K562 (cell line): Measurements from ENCODE around the gene DHDH. TPM values are rescaled to one million over a fixed set of nuclear protein-coding genes. Genes with fewer than 3 reads are reported as not detected.

Experiments used
- ATAC-seq: fragments of 200-7000 bp; cut with Tn5 transposase; 3 replicates; pipeline ENCODE4 v1.9.1; 2020; ENCODE audit warnings: moderate library complexity
- BruUV-seq: library from RNA; stranded (reverse); fragments of 400-500 nt; replicated peaks from 2 replicates; lab custom pipeline; 2021; lab: Mats Ljungman, UMichigan
- CTCF ChIA-PET: fragments of 300-600 bp; formaldehyde crosslinking; extraction: SDS; loops from one replicate; lab custom pipeline; 2021; ENCODE audit warnings: low intra/inter-chr PET ratio; lab: Yijun Ruan, JAX
- POLR2A ChIA-PET: fragments of 300-600, 350-650 bp; sonication (Branson Sonifier 250); formaldehyde crosslinking; extraction: SDS; loops from one replicate; lab custom pipeline; 2021; ENCODE audit warnings: antibody characterized with exemption, inconsistent platforms; lab: Yijun Ruan, JAX
- DNase-seq, 4 experiments: peaks; one replicate each; pipeline versions ENCODE4 v3.0.0 to v3.0.0-alpha.2; 2011 to 2018; ENCODE audit warnings: low spot score in 3 of 4, mixed read lengths in 3 of 4; ENCODE audit errors: extremely low read depth in 1 of 4
- FAIRE-seq: peaks from 2 replicates; lab custom pipeline; 2011; peaks lifted over from hg19 to GRCh38; lab: Jason Lieb, UNC
- H2AFZ ChIP-seq: 2 replicates; pipeline ENCODE4 v1.6.0; 2011; ENCODE audit warnings: low read depth, low read length, control low read depth, inconsistent platforms
- H3K27ac ChIP-seq: fragments of 200-600 bp; 3 replicates; pipeline ENCODE4 v1.8.0; 2011; ENCODE audit warnings: low read depth, mild to moderate bottlenecking, control low read depth, inconsistent platforms, low read length, moderate library complexity, mixed read lengths; ENCODE audit errors: extremely low read depth
- H3K27me3 ChIP-seq, 2 experiments: fragments of 300-600 bp in 1 of 2; 2 replicates in 1 of 2; 3 replicates in 1 of 2; pipeline versions ENCODE4 v1.6.0 to v1.8.0; 2011; ENCODE audit warnings: inconsistent platforms in 2 of 2, low read length in 2 of 2, mild to moderate bottlenecking in 1 of 2, mixed read lengths in 1 of 2, moderate library complexity in 1 of 2; ENCODE audit not compliant: control insufficient read depth in 2 of 2, insufficient read depth in 2 of 2
- H3K36me3 ChIP-seq: fragments of 300-600 bp; 3 replicates; pipeline ENCODE4 v1.8.0; 2011; ENCODE audit warnings: mild to moderate bottlenecking, low read length, inconsistent platforms; ENCODE audit not compliant: control insufficient read depth, insufficient read depth
- H3K4me1 ChIP-seq, 2 experiments: fragments of 200-600 bp in 1 of 2; replicated peaks in 1 of 2; 2 replicates in 1 of 2; 3 replicates in 1 of 2; pipeline versions ENCODE4 v1.5.1 to v1.8.0; 2011; ENCODE audit warnings: inconsistent platforms in 2 of 2, low read length in 2 of 2, mild to moderate bottlenecking in 1 of 2, mixed read lengths in 1 of 2, moderate library complexity in 1 of 2; ENCODE audit not compliant: control insufficient read depth in 2 of 2, insufficient read depth in 2 of 2
- H3K4me2 ChIP-seq: 2 replicates; pipeline ENCODE4 v1.6.1; 2011; ENCODE audit warnings: low read length, control low read depth, inconsistent platforms, mixed read lengths; ENCODE audit not compliant: insufficient read depth
- H3K4me3 ChIP-seq: fragments of 200-600 bp; sonication (generic), shearing (Covaris generic); 2 replicates; pipeline ENCODE4 v1.5.1; 2016; ENCODE audit warnings: control low read depth, inconsistent platforms
- H3K79me2 ChIP-seq: fragments of 200-600 bp; 3 replicates; pipeline ENCODE4 v1.8.0; 2011; ENCODE audit warnings: low read length, inconsistent platforms; ENCODE audit not compliant: control insufficient read depth, insufficient read depth
- H3K9ac ChIP-seq, 2 experiments: 2 replicates each; pipeline versions ENCODE4 v1.6.0 to v1.6.1; 2011; ENCODE audit warnings: low read depth in 2 of 2, low read length in 2 of 2, control low read depth in 1 of 2, inconsistent platforms in 1 of 2, mild to moderate bottlenecking in 1 of 2, mixed read lengths in 1 of 2; ENCODE audit not compliant: insufficient read depth in 1 of 2
- H3K9me1 ChIP-seq: one replicate; pipeline ENCODE4 v1.6.0; 2011; ENCODE audit warnings: inconsistent platforms, mild to moderate bottlenecking, low read length, moderate library complexity; ENCODE audit not compliant: control insufficient read depth, insufficient read depth
- H3K9me3 ChIP-seq: replicated peaks from 2 replicates; pipeline ENCODE4 v1.5.1; 2011; ENCODE audit warnings: low read depth, low read length, inconsistent platforms; ENCODE audit not compliant: control insufficient read depth, insufficient read depth
- H4K20me1 ChIP-seq: replicated peaks from 2 replicates; pipeline ENCODE4 v1.6.1; 2011; ENCODE audit warnings: low read length, inconsistent platforms, mixed read lengths; ENCODE audit not compliant: control insufficient read depth, insufficient read depth
- ASH1L ChIP-seq: fragments of 450-650 bp; IDR thresholded peaks from 2 replicates; pipeline ENCODE4 v1.6.1; 2018; ENCODE audit warnings: borderline replicate concordance, mild to moderate bottlenecking, low read depth; ENCODE audit not compliant: partially characterized antibody
- CBX3 ChIP-seq, 2 experiments: IDR thresholded peaks; 1 replicate in 1 of 2; 2 replicates in 1 of 2; pipeline ENCODE4 v1.6.1; 2012; ENCODE audit warnings: inconsistent platforms in 2 of 2, low read length in 2 of 2, borderline replicate concordance in 1 of 2, control low read depth in 1 of 2
- CSDE1 ChIP-seq, 2 experiments: fragments of 450-650 bp; IDR thresholded peaks; 2 replicates each; pipeline ENCODE4 v1.6.1; 2016; ENCODE audit warnings: mild to moderate bottlenecking in 1 of 2
- DMBX1 ChIP-seq: fragments of 250-450 bp; sonication (Bioruptor Pico); IDR thresholded peaks from 2 replicates; pipeline ENCODE4 v1.8.0; 2022; ENCODE audit warnings: inconsistent platforms, mild to moderate bottlenecking, moderate library complexity, borderline replicate concordance
- E2F3 ChIP-seq: fragments of 250-450 bp; sonication (Bioruptor Pico); IDR thresholded peaks from 2 replicates; pipeline ENCODE4 v1.4.0; 2020; ENCODE audit warnings: mild to moderate bottlenecking
- MAX ChIP-seq: sonication (generic); formaldehyde crosslinking; IDR thresholded peaks from 2 replicates; pipeline ENCODE4 v1.9.0; 2022; ENCODE audit warnings: mild to moderate bottlenecking, missing genetic modification reagents
- MLLT1 ChIP-seq, 2 experiments: fragments of 450-650 bp; IDR thresholded peaks; 2 replicates each; pipeline ENCODE4 v1.6.1; 2016
- NCOA1 ChIP-seq: fragments of 450-650 bp; IDR thresholded peaks from 2 replicates; pipeline ENCODE4 v1.6.1; 2016; ENCODE audit warnings: low read depth
- POLR2G ChIP-seq: fragments of 200-400 bp; formaldehyde crosslinking; IDR thresholded peaks from 2 replicates; pipeline ENCODE4 v1.6.1; 2017; ENCODE audit warnings: low read depth, mild to moderate bottlenecking, antibody characterized with exemption, low read length, moderate library complexity
- TBP ChIP-seq: optimal IDR thresholded peaks from 2 replicates; pipeline ENCODE3; 2011; ENCODE audit warnings: low read depth, low read length, improper control_type of control experiment
- ZNF197 ChIP-seq: fragments of 200-800 bp; sonication (Bioruptor generic); IDR thresholded peaks from 2 replicates; pipeline ENCODE4 v1.6.1; 2016; ENCODE audit warnings: low read depth, missing genetic modification characterization, missing compliant biosample characterization
- ZNF263 ChIP-seq: sonication (generic); formaldehyde crosslinking; IDR thresholded peaks from 2 replicates; pipeline ENCODE4 v1.8.0; 2022; ENCODE audit warnings: mild to moderate bottlenecking, missing genetic modification reagents, borderline replicate concordance
- ZNF280B ChIP-seq: fragments of 250-450 bp; sonication (Bioruptor Pico); IDR thresholded peaks from 2 replicates; pipeline ENCODE4 v1.5.1; 2021; ENCODE audit warnings: mild to moderate bottlenecking
- ZNF431 ChIP-seq: sonication (generic); formaldehyde crosslinking; IDR thresholded peaks from 2 replicates; pipeline ENCODE4 v1.8.0; 2022; ENCODE audit warnings: mild to moderate bottlenecking, missing genetic modification reagents
- ZNF780A ChIP-seq: fragments of 250-450 bp; sonication (Bioruptor Pico); IDR thresholded peaks from 2 replicates; pipeline ENCODE4 v1.5.0; 2021; ENCODE audit warnings: mild to moderate bottlenecking
- ZNF830 ChIP-seq: fragments of 250-450 bp; sonication (Bioruptor Pico); IDR thresholded peaks from 2 replicates; pipeline ENCODE4 v1.5.0; 2021; ENCODE audit warnings: mild to moderate bottlenecking
- WGBS: fragments of 100-300 bp; shearing (Covaris generic); methylation state at CpG from one replicate; pipeline ENCODE4 v1.1.6; 2016; ENCODE audit warnings: low coverage, mixed read lengths; ENCODE audit not compliant: insufficient coverage; ENCODE audit errors: missing lambda C conversion rate; 5-methylcytosine and 5-hydroxymethylcytosine counted together
- in situ Hi-C: fragments of 300-500 bp; cut with MboI; formaldehyde crosslinking; loops from 4 replicates; pipeline ENCODE4 v1.15.0; 2018; ENCODE audit warnings: inconsistent platforms, mixed read lengths
- intact Hi-C: fragments of 100-400 bp; cut with micrococcal nuclease; formaldehyde crosslinking; loops from 2 replicates; pipeline ENCODE4 v1.14.2; 2022
- polyA plus RNA-seq, 8 experiments: library from polyadenylated mRNA; depleted of rRNA in 4 of 8; stranded (reverse) in 5 of 8; unstranded in 3 of 8; fragments of >200 nt; fragmentation: Nextera tagmentation in 2 of 8; fragmentation: Illumina TruSeq in 1 of 8; extraction: Ambion mirVana in 2 of 8; extraction: Trizol in 1 of 8; gene quantifications; 2 replicates each; pipeline versions ENCODE4 v1.2.1 to v1.2.3, GENCODE V29; 2011 to 2014; ENCODE audit warnings: inconsistent platforms in 1 of 8, missing spikeins in 1 of 8
- total RNA-seq, 7 experiments: library from RNA; depleted of rRNA in 6 of 7; stranded (reverse); fragments of >200 nt in 6 of 7; fragmentation: Illumina TruSeq in 2 of 7; extraction: Trizol in 2 of 7; gene quantifications; 2 replicates each; pipeline versions ENCODE4 v1.2.1 to v1.2.3, GENCODE V29; 2011 to 2021; ENCODE audit warnings: low replicate concordance in 1 of 7
- TF ChIP-seq, protein P1 (sequence below): sonication (generic); formaldehyde crosslinking; IDR thresholded peaks from 2 replicates; pipeline ENCODE4 v1.8.1; 2022; ENCODE audit warnings: missing genetic modification reagents

The DHDH gene
- total and polyA plus RNA-seq, 9 of the 15 experiments (the other 6 are each of a cell fraction or from before 2014, with no cell fraction given) = 0.37 to 1.9 (median 0.87) TPM

GRCh38 chr19:48969276-48970138 is 36.0 kb downstream of the DHDH start:
- POLR2A ChIA-PET = interaction anchor here (0.5 to 14.5 kb wide), 14 partner anchors 10 to 422 kb away, joined by 3 to 439 read pairs (median 4); partner anchors contain the start of genes NUCB1, PPP1R15A, RUVBL2 and TULP2
- Histone ChIP-seq H3K36me3 (peaks cover 72% of the 10 kb centered on the region), H3K4me1 (peaks cover 26 to 37% of the 10 kb centered on the region in 2 experiments), H4K20me1 (peaks cover 21% of the 10 kb centered on the region), H3K27me3 (no peaks in the 10 kb centered on the region), H2AFZ (no peak overlapping the region), H3K79me2 (peaks cover 30% of the 10 kb centered on the region), H3K9me1 (no peaks in the 10 kb centered on the region), H3K27ac (no peak overlapping the region; the same call in 2 of the 3 replicates), H3K4me3 (no peak overlapping the region), H3K9ac (no peak overlapping the region), H3K9me3 (no peaks in the 10 kb centered on the region), H3K4me2 (peak overlapping the region; percentile 47; the same call in 1 of the 2 replicates)
- peak; percentile 88 for FAIRE-seq
- peak; percentile 70 to 85 (median 79) for DNase-seq
- peak; percentile 58 for ATAC-seq
- BruUV-seq = no TSS peak
- in situ Hi-C loops (loop anchor here (5.0 to 10.0 kb wide), 3 partner anchors 95 to 325 kb away; partner anchors contain the start of genes CA11 and PPP1R15A), intact Hi-C loops (loop anchor here (2.0 to 5.0 kb wide), 2 partner anchors 37 to 175 kb away; partner anchors contain the start of gene DHDH)
- 82% methylated on average over 14 of the region's 45 CpGs for WGBS
- CTCF ChIA-PET = interaction anchor here (0.6 kb wide), 2 partner anchors 12 to 188 kb away, joined by 3 to 6 read pairs; no protein-coding TSS in a partner anchor
- TF ChIP-seq, protein P1, sequence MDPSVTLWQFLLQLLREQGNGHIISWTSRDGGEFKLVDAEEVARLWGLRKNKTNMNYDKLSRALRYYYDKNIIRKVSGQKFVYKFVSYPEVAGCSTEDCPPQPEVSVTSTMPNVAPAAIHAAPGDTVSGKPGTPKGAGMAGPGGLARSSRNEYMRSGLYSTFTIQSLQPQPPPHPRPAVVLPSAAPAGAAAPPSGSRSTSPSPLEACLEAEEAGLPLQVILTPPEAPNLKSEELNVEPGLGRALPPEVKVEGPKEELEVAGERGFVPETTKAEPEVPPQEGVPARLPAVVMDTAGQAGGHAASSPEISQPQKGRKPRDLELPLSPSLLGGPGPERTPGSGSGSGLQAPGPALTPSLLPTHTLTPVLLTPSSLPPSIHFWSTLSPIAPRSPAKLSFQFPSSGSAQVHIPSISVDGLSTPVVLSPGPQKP (CRISPR knock-in tag) = no peak
- TF ChIP-seq ZNF197 (CRISPR knock-in tag) (no peak), MLLT1 (IDR thresholded peaks at IDR 0.05) (no peak), ZNF263 (CRISPR knock-in tag) (no peak), CBX3 (IDR thresholded peaks at IDR 0.05; ENCODE audit: borderline replicate concordance in 1 of 2, low read length in 2 of 2) (no peak), CSDE1 (IDR thresholded peaks at IDR 0.05) (no peak), MAX (CRISPR knock-in tag) (no peak; the same call in 1 of the 2 replicates), NCOA1 (no peak), ASH1L (no peak), DMBX1 (CRISPR knock-in tag) (no peak), TBP (no peak), POLR2G (peak; percentile 91), ZNF431 (CRISPR knock-in tag) (no peak), ZNF280B (CRISPR knock-in tag) (no peak), ZNF780A (CRISPR knock-in tag) (no peak), E2F3 (no peak), ZNF830 (CRISPR knock-in tag) (no peak)
